HCT116 (cell line): Measurements from ENCODE around the gene GMEB2. TPM values are rescaled to one million over a fixed set of nuclear protein-coding genes. Genes with fewer than 3 reads are reported as not detected.

Experiments
- ATF3 ChIP-seq: IDR thresholded peaks from 2 replicates; pipeline ENCODE4 v1.6.1; 2012
- CTCF ChIP-seq, 3 experiments: fragments of 200-600 bp in 1 of 3; sonication (generic) in 1 of 3; IDR thresholded peaks in 2 of 3; conservative IDR thresholded peaks in 1 of 3; 2 replicates each; pipeline ENCODE4 v1.5.1; 2012 to 2017; ENCODE audit warnings: low read depth in 2 of 3, low read length in 2 of 3, antibody characterized with exemption in 1 of 3, borderline replicate concordance in 1 of 3, control low read depth in 1 of 3, mild to moderate bottlenecking in 1 of 3, mixed read lengths in 1 of 3, mixed run types in 1 of 3, moderate library complexity in 1 of 3; ENCODE audit not compliant: insufficient read depth in 1 of 3
- ELF1 ChIP-seq: IDR thresholded peaks from 2 replicates; pipeline ENCODE4 v1.6.1; 2012; ENCODE audit warnings: low read depth, borderline replicate concordance
- EZH2 ChIP-seq: fragments of 200-600 bp; sonication (generic); IDR thresholded peaks from 2 replicates; pipeline ENCODE4 v1.6.1; 2017; ENCODE audit warnings: antibody characterized with exemption, mixed run types
- FOSL1 ChIP-seq: IDR thresholded peaks from 2 replicates; pipeline ENCODE4 v1.6.1; 2012; ENCODE audit warnings: low read depth
- MAX ChIP-seq: IDR thresholded peaks from 2 replicates; pipeline ENCODE4 v1.6.1; 2012
- SIN3A ChIP-seq: IDR thresholded peaks from 2 replicates; pipeline ENCODE4 v1.6.1; 2012; ENCODE audit warnings: low read depth
- TCF7L2 ChIP-seq: IDR thresholded peaks from 2 replicates; pipeline ENCODE4 v1.7.0; 2011; ENCODE audit warnings: borderline replicate concordance, inconsistent platforms; ENCODE audit not compliant: insufficient read depth, insufficient read length; ENCODE audit errors: extremely low read depth
- ZNF274 ChIP-seq: fragments of 200-500 bp; sonication (Bioruptor generic); IDR thresholded peaks from 2 replicates; pipeline ENCODE4 v1.6.1; 2014; ENCODE audit warnings: mild to moderate bottlenecking, low read depth, low read length, inconsistent platforms
- total RNA-seq: library from RNA; stranded (reverse); gene quantifications from one replicate; pipeline ENCODE4 v1.2.1, GENCODE V29; 2021; ENCODE audit not compliant: unreplicated experiment
- TF ChIP-seq, protein P1 (sequence below): IDR thresholded peaks from 2 replicates; pipeline ENCODE4 v1.6.1; 2012; ENCODE audit warnings: low read depth

The GMEB2 gene
- total RNA-seq, 1 experiment from 2014 or later: 13.9 TPM

DNA sequence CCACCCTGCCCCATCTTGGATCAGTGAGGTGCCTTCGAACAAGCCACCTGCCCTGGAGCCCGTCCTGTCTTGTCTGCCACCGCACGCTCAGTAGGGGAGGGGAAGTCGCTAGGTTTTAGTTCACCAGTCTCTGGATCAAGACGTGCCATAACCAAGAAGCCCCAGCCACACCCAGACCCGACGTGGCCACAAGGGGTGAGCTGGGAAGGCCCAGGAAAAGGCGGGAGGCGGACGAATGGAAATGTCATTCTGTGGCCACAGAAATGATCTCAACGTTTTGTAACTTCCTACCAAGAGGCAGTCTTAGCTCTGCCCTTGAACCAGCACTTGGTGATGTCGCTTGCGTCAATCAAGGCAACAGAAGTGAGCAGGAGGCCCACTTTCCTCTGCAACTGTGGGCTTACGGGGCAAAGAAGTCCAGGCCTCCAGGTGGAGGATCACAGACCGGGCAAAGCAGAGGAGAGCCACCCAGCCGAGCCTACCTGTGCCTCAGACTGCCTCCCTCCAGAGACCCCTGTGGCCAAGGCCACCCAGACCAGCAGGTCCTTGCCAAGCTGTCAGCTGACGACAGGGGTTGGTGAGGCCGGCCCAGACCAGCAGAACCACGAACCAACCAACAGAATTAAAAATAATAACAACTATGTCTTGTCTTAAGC lies 14.5 kb downstream of the GMEB2 start (continued):
- TF ChIP-seq, protein P1, sequence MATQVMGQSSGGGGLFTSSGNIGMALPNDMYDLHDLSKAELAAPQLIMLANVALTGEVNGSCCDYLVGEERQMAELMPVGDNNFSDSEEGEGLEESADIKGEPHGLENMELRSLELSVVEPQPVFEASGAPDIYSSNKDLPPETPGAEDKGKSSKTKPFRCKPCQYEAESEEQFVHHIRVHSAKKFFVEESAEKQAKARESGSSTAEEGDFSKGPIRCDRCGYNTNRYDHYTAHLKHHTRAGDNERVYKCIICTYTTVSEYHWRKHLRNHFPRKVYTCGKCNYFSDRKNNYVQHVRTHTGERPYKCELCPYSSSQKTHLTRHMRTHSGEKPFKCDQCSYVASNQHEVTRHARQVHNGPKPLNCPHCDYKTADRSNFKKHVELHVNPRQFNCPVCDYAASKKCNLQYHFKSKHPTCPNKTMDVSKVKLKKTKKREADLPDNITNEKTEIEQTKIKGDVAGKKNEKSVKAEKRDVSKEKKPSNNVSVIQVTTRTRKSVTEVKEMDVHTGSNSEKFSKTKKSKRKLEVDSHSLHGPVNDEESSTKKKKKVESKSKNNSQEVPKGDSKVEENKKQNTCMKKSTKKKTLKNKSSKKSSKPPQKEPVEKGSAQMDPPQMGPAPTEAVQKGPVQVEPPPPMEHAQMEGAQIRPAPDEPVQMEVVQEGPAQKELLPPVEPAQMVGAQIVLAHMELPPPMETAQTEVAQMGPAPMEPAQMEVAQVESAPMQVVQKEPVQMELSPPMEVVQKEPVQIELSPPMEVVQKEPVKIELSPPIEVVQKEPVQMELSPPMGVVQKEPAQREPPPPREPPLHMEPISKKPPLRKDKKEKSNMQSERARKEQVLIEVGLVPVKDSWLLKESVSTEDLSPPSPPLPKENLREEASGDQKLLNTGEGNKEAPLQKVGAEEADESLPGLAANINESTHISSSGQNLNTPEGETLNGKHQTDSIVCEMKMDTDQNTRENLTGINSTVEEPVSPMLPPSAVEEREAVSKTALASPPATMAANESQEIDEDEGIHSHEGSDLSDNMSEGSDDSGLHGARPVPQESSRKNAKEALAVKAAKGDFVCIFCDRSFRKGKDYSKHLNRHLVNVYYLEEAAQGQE: no peak
- no peak for TF ChIP-seq FOSL1
- TF ChIP-seq CTCF (IDR thresholded peaks at IDR 0.05 in 2 of 3, conservative IDR thresholded peaks at IDR 0.05 in 1 of 3; ENCODE audit: borderline replicate concordance in 1 of 3, insufficient read depth in 1 of 3, low read depth in 2 of 3, low read length in 2 of 3): no peak
- no peak for TF ChIP-seq MAX
- TF ChIP-seq EZH2: no peak
- TF ChIP-seq ATF3: no peak
- TF ChIP-seq ELF1: no peak
- no peak for TF ChIP-seq ZNF274
- TF ChIP-seq SIN3A: no peak
- no peak for TF ChIP-seq TCF7L2
